Measurements from ENCODE around the gene DAPK3. TPM values are rescaled to one million over a fixed set of nuclear protein-coding genes. Genes with fewer than 3 reads are reported as not detected.
"Not testable (repeated sequence)": the region's sequence is repeated elsewhere in the genome, so short reads cannot be mapped to it uniquely, and the experiment has no call there.

DAPK3 gene
- total RNA-seq = 82.4 TPM

DNA sequence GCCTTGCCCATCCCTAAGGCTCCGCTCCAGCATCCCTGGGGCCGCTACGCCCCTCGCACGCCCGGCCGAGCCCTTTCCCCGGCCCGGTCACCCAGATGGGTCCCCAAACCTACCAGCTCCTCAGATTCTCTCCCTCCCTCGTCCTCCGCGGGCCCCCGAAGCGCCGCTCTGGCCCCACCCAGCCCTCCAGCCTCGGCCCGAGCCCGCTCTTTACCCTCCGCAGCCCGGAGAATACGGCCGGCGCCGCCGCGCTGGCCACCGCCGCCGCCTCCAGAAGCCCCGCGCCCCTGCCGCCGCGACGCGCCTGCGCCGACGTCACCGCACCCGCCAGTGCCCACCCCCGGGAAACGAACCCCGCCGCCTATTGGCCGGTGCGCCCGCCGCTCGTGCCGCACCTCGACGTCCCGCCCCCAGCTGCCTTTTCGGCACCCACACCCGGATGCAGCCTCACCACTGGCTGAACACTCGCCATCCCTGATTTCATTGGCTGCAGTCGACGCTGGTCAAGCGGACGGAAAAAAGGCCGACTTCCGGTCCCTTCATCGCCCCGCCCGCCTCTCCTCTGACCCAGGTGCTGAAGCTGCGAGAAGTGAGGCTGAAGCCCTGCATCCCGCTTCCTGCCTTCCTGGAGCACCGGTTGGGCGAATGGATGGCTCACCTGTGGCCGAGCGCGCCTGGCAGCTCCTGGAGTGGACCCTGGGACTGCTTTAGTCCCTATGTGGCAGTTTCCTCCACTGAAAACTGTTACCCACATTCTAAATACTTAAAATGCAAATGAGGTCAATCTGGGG, at the start of gene DAPK3:
TSS of gene DAPK3 (minus strand) at position 292 of the 791 bp plus-strand sequence. CDS start 1,364 bp downstream, outside the sequence.
- DNase-seq = peak; percentile 99

DNA sequence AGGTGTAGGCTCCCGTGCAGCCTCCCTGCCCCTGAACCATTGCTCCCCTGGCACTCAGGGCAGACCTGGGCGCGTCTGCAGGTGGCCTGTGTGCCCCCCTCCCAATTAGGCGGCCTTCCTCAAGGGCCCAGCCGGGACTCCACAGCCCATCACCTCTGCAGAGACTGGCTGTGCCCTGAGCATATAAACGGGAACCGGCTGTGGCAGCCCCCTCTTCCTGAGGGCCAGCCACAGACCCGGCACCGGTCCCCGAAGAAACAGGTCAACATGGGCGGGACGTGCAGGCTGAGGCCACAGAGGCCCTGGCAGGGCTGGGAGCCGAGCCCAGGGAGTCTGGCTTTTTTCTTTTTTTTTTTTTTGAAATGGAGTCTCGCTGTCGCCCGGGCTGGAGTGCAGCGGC, 48.7 kb upstream of the DAPK3 start:
- no peak for DNase-seq

- no peak for DNase-seq
Observed at GRCh38 chr19:4018775-4019504, 48.0 kb upstream of the DAPK3 start.

DNA sequence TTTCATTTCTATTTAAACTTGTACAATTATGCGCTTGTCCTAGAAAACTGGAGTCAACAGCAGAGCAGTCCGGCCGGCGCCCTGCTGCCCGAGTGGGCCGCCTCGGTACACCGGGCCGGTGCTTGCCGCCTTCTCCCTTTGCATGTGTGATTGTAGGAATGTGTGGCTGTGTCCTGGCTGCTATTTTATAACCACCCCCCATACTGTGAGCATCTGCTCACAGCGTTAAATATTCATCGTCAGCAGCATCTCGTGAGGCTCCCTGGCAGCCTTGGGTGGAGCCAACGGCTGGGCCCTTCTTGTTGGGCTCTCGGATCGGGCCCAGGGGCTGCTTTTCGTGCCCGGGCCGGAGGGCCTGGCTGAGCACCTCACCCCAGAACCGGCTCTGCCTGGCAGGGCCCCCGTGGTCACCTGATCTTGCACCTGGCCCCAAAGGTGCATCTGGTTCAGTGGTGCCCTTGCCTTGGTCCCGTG, 47.3 kb upstream of the DAPK3 start:
- no peak for DNase-seq

DNA sequence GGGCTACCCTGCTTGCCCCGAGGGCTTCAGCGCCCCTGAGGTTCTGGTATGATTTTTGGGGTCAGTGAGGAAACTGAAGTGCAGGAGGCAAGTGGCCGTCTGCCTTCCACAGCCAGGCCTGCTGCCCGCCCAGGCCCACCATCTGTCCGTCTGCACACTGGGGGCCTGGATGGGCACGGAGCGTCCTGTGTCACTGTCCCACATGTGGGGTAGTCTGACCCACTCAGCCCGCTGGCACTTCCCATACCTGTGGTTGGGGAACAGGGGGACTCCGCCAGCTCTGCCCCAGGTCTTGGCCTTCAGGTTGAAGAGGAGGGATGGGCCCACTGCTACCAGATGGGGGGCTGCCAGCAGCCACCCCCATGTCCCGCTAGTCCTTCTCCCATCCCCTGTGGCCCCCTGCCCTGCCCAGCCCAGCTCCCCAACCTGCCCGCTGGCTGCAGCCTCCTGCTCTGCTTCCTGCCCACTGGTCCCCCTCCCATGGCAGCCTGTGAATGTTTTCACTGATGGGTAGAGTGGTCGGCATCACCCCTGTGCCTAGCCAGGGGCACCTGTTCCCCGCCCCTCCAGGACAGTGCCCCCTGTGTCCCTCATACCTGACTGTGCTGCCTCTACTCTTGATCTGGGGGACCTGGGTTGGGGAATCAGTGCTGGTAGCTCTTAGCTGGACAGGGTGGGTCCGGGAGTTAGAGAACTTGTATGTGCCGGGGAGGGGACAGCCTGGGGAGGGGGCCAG, 46.2 kb upstream of the DAPK3 start:
- no peak for DNase-seq

DNA sequence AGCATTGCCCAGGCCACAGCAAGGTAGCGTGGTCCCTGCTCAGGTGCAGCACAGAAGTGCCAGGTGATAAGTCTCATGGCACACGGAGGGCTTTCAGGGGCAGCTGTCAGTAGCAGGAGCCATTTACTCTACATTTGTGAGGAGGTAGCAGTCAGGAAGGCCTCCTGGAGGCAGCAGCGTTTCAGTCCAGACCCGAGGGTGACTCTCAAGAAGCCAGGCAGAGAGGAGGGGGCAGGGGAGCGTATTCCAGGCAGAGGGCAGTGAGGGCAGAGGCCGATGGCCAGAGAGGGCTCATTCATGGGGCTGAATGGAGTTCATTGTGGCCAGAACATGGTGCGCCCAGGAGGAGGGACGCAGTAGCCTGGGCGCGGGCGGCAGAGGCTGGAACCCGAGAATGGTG, 45.6 kb upstream of the DAPK3 start:
- DNase-seq = no peak

DNA sequence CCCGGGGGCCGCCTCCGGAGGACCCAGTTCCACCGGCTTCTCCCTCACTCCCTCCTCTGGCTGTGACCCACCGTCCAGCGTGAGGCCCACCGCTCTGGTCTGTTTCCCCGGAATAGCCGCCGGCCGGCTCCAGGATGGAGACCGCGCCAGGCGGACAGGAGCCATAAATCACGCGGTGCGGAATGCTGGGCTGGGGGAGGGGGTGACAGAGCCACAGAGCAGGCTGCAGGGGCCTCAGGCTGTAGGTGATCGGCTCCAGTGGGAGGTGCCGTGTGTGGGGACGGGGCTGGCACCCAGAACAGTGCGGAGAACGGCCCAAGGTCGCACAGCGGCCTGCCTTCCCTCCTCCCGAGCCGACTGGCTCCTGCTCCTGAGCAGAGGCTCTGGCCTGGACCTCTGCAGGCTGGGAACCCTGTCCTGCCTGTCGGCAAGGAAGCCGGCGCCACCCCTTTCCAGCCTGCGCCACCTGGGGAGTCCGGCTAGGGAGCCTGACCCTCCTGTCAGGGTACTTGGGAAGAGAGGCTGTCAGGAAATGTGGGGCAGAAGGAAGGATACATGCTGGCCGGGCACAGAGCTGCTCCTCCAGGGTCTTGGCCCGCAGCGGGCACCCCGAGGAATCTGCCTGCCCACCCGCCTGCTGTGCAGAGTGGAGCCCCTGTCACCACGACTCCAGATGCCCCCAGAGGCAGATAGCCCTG, 45.0 kb upstream of the DAPK3 start:
- no peak for DNase-seq

DNA sequence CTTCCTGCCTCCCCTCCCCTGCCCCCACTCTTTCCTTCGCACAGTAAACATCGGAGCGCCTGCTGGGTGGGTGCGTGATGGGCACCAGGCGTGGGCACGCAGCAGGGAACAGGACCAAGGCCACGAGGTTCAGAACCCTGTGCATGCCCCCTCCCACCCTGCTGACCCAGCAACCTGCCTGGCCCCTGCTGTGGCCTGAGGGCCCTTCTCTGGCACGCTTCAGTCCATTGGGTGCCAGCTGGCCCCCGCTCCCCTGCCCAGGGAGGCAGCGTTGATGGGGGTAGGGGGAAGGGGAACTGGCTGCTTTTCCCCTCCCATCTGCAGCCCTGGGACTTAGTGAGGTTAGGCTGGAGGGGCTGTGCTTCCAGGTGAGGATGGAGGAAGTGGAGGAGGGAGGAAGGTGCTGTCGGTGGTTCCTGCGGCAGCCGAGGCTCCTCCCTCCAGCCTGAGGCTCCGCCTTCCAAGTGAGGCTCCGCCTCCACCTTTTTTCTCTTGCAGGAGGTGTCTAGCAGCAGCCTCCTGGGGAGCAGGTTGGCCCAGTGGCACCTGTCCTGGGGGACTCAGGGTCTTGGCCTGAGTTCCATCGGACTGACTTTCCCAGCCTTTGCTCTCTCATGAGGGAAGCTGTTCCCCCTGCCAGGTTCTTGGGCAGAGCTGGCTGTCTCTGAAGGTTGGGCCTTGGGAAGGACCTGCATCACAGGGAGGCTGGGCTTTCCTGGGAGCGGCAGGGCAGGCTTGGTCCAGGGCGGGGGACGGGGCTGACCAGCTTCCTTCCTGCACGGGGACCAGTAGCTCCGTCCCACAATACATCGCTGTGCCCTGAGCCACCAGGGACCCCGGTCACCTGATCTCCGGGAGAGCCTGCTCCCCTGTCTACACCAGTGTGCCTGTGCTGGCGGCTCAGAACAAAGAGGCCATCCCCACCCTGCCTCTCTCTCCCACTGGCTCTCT, 43.9 kb upstream of the DAPK3 start:
- DNase-seq = no peak

DNA sequence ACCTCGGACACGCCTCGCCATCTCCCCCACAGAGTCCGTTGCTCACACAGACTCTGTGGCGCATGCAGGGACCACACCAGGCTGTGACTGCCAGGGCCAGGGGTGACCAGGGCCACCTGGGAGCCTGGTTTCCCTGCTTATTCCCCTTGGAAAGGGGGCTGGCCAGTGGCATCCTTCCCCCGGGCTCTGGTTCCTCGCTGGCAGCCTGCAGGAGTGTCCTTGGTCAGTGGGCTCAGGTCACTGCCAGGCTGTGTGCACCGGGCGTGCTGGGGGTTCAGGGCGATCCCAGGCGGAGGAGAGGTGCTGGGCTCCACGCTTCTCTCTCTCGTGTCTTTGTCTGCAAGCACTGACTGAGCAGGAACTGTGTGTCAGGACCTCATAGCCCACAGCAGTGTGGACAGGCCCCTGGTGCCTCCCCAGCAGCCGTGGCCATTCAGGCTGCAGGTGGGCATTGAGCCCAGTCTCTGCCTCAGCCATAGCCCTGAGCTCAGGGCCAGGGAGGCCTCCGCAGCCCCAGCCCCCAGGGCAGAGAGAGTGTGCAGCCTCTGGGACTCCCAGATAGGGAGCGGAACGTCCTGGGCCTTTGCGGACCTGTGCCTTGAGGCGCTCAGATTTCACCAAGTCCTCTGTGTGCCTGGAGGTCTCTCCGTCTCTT, 43.1 kb upstream of the DAPK3 start:
- no peak for DNase-seq

- no peak for DNase-seq
Observed at GRCh38 chr19:4012975-4013634, 42.2 kb upstream of the DAPK3 start.

GRCh38 chr19:4012092-4012974, 41.4 kb upstream of the DAPK3 start:
- DNase-seq = no peak

- DNase-seq = not testable (repeated sequence)
Observed at GRCh38 chr19:4011430-4011829, 40.5 kb upstream of the DAPK3 start.

GRCh38 chr19:4010808-4011110, 39.9 kb upstream of the DAPK3 start:
- peak; percentile 54 for DNase-seq

DNA sequence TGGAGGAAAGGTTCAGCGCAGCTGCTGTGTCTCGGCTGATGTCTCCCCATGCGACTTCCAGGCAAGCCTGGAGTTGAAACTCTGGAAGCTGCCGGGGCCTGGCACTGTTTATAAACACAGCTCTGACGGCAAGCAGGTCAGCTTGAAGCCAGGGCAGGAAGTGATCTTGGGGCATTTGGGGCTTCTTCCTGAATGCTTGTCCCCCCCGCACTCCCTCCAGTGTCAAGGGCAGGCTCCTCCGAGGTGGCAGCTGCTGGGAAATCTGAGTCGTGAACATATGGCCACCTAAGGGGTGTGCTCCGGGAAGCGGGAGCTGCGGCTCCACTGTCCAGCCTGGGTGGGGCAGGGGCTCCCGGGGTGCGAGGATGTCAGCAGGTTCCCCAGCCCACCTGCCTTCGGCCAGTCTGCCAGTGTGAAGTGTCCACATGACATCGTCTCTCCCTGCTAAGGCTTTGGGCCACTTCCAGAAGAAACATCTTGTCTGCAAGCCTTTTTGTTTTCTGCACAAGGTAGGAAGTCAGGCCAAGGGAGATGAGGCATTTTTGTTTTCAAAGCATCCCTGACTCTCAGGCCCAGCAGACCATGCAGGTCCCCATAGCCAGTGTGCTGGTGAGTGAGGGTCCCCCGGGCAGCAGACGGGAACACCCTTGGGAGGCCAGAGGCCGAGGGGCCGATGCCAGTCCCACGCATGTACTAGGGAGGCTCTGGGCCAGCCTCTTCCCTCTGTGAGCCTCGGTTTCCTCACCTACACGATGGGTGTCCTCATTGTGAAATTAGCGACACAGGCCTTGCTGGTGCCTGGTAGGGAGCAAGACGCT, 39.3 kb upstream of the DAPK3 start:
- peak; percentile 78 for DNase-seq

GRCh38 chr19:4007836-4008539, 37.1 kb upstream of the DAPK3 start:
- DNase-seq = peak; percentile 61

- DNase-seq = peak; percentile 99
Observed at GRCh38 chr19:4007021-4007835, 36.3 kb upstream of the DAPK3 start, which contains the start of gene PIAS4. Gene PIAS4, plus strand, starts transcription at chr19:4007736. Its CDS starts 25 bp downstream, at chr19:4007761.
